A549 (cell line): Measurements from ENCODE around the gene CAPZA3.

Source experiments
- CBX8 ChIP-seq: fragments of 200-600 bp; sonication (generic); IDR thresholded peaks from 2 replicates; pipeline ENCODE4 v1.6.1; 2016
- JUN ChIP-seq, 2 experiments: fragments of >200 bp; sonication (Bioruptor Twin); formaldehyde crosslinking; IDR thresholded peaks; 2 replicates in 1 of 2; 3 replicates in 1 of 2; pipeline ENCODE4 v1.6.1; 2016 to 2017
- POLR2A ChIP-seq: IDR thresholded peaks from 2 replicates; pipeline ENCODE4 v1.6.1; 2012; ENCODE audit warnings: mild to moderate bottlenecking, low read length
- POLR2AphosphoS2 ChIP-seq: conservative IDR thresholded peaks from 2 replicates; pipeline ENCODE4 v1.6.1; 2012; ENCODE audit warnings: low read length, improper control_type of control experiment, inconsistent platforms
- RAD21 ChIP-seq, 2 experiments: fragments of >200 bp in 1 of 2; sonication (Bioruptor Twin) in 1 of 2; formaldehyde crosslinking in 1 of 2; IDR thresholded peaks in 1 of 2; conservative IDR thresholded peaks in 1 of 2; 2 replicates in 1 of 2; 3 replicates in 1 of 2; pipeline ENCODE4 v1.6.1; 2012 to 2018; ENCODE audit warnings: inconsistent platforms in 1 of 2
- RFX5 ChIP-seq: fragments of 450-650 bp; IDR thresholded peaks from 2 replicates; pipeline ENCODE4 v1.7.1; 2014; ENCODE audit warnings: antibody characterized with exemption, mild to moderate bottlenecking, moderate library complexity
- TF ChIP-seq, protein P1 (sequence below): fragments of >200 bp; sonication (Bioruptor Twin); formaldehyde crosslinking; IDR thresholded peaks from 3 replicates; pipeline ENCODE4 v1.5.1; 2016

GRCh38 chr12:18751866-18752265 lies 13.9 kb downstream of the CAPZA3 start:
- TF ChIP-seq, protein P1, sequence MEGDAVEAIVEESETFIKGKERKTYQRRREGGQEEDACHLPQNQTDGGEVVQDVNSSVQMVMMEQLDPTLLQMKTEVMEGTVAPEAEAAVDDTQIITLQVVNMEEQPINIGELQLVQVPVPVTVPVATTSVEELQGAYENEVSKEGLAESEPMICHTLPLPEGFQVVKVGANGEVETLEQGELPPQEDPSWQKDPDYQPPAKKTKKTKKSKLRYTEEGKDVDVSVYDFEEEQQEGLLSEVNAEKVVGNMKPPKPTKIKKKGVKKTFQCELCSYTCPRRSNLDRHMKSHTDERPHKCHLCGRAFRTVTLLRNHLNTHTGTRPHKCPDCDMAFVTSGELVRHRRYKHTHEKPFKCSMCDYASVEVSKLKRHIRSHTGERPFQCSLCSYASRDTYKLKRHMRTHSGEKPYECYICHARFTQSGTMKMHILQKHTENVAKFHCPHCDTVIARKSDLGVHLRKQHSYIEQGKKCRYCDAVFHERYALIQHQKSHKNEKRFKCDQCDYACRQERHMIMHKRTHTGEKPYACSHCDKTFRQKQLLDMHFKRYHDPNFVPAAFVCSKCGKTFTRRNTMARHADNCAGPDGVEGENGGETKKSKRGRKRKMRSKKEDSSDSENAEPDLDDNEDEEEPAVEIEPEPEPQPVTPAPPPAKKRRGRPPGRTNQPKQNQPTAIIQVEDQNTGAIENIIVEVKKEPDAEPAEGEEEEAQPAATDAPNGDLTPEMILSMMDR = no peak
- TF ChIP-seq POLR2A (no peak), JUN (IDR thresholded peaks at IDR 0.05) (no peak), CBX8 (no peak), RFX5 (no peak), POLR2AphosphoS2 (no peak), RAD21 (conservative IDR thresholded peaks at IDR 0.05 in 1 of 2, IDR thresholded peaks at IDR 0.05 in 1 of 2) (no peak)
